ENCODE data around the gene GPR65. TPM values are rescaled to one million over a fixed set of nuclear protein-coding genes. Genes with fewer than 3 reads are reported as not detected.

GPR65 gene
- total RNA-seq, 1 experiment from 2014 or later, result not detected

DNA sequence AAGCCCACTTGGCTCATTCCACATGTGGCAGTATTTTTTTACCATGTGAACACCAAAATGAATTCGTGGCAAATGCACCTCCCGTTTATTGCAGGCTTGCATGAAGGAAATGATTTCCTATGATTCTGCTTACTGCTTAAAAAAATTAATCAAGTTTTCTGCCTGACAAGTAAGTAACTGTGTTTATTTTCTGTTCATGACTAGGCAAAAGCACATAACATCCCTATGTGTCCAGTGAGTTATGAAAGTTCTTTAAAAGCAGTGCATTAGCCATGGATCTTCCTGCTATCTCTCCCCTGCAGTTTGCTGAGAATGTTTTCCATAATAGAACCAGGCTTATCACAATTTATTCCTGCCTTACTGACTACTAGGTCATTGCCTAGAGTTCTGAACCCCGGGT is 20.4 kb downstream of the GPR65 start:
- intact Hi-C loops (cut with micrococcal nuclease; ENCODE audit: unreplicated experiment), result no loop called here
- ChIA-PET POLR2A (ENCODE audit: low non-redundant PET) (no interaction called here), CTCF (no interaction called here)
- Histone ChIP-seq H3K36me3 (ENCODE audit: insufficient read depth, low read length, poor library complexity, severe bottlenecking) (no peaks in the 10 kb centered on the region), H3K27ac (ENCODE audit: low read depth, low read length, poor library complexity, severe bottlenecking) (no peak overlapping the region), H3K4me1 (ENCODE audit: insufficient read depth, low read length, poor library complexity, severe bottlenecking) (no peaks in the 10 kb centered on the region), H3K4me3 (ENCODE audit: low read depth, low read length, poor library complexity, severe bottlenecking) (no peak overlapping the region), H3K27me3 (replicated peaks; ENCODE audit: insufficient read depth, low read depth, low read length, poor library complexity) (peaks cover 17% of the 10 kb centered on the region), H3K9me3 (ENCODE audit: low read depth, low read length, poor library complexity, severe bottlenecking) (no peaks in the 10 kb centered on the region)
- TF ChIP-seq, protein P1, sequence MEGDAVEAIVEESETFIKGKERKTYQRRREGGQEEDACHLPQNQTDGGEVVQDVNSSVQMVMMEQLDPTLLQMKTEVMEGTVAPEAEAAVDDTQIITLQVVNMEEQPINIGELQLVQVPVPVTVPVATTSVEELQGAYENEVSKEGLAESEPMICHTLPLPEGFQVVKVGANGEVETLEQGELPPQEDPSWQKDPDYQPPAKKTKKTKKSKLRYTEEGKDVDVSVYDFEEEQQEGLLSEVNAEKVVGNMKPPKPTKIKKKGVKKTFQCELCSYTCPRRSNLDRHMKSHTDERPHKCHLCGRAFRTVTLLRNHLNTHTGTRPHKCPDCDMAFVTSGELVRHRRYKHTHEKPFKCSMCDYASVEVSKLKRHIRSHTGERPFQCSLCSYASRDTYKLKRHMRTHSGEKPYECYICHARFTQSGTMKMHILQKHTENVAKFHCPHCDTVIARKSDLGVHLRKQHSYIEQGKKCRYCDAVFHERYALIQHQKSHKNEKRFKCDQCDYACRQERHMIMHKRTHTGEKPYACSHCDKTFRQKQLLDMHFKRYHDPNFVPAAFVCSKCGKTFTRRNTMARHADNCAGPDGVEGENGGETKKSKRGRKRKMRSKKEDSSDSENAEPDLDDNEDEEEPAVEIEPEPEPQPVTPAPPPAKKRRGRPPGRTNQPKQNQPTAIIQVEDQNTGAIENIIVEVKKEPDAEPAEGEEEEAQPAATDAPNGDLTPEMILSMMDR (conservative IDR thresholded peaks at IDR 0.05; ENCODE audit: low read depth, low read length), result no peak
- TF ChIP-seq EZH2 (IDR thresholded peaks at IDR 0.05; ENCODE audit: borderline replicate concordance, low read depth, low read length, poor library complexity, severe bottlenecking), result no peak
- DNase-seq (ENCODE audit: low spot score), result no peak
- no TSS peak for BruUV-seq (replicated peaks)

DNA sequence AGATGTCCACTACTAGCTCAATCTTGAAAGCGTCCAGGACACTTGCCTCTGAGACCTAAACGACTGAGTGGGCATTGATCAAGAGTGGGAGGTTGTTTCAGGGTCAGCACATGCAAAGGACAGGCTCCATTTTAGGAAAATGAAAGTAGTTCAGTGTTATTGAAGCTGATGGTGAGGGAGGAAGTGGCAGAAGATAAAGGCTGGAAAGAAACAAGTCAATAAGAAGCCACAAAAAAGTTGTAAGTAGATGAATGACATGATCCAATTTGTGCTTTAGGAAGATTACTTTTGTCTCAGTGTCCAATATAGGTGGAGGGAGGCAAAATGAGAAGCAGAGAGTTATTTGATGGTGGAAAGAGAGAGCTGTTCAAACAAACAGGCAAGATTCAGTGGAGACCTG is 22.0 kb downstream of the GPR65 start:
- ChIA-PET CTCF (no interaction called here), POLR2A (ENCODE audit: low non-redundant PET) (no interaction called here)
- Histone ChIP-seq H3K27ac (ENCODE audit: low read depth, low read length, poor library complexity, severe bottlenecking) (no peak overlapping the region), H3K4me3 (ENCODE audit: low read depth, low read length, poor library complexity, severe bottlenecking) (no peak overlapping the region), H3K27me3 (replicated peaks; ENCODE audit: insufficient read depth, low read depth, low read length, poor library complexity) (peaks cover 17% of the 10 kb centered on the region), H3K9me3 (ENCODE audit: low read depth, low read length, poor library complexity, severe bottlenecking) (no peaks in the 10 kb centered on the region), H3K36me3 (ENCODE audit: insufficient read depth, low read length, poor library complexity, severe bottlenecking) (no peaks in the 10 kb centered on the region), H3K4me1 (ENCODE audit: insufficient read depth, low read length, poor library complexity, severe bottlenecking) (no peaks in the 10 kb centered on the region)
- no peak for TF ChIP-seq EZH2 (IDR thresholded peaks at IDR 0.05; ENCODE audit: borderline replicate concordance, low read depth, low read length, poor library complexity, severe bottlenecking)
- TF ChIP-seq, protein P1 (conservative IDR thresholded peaks at IDR 0.05; ENCODE audit: low read depth, low read length), result no peak
- DNase-seq (ENCODE audit: low spot score), result no peak
- intact Hi-C loops (cut with micrococcal nuclease; ENCODE audit: unreplicated experiment), result no loop called here
- BruUV-seq (replicated peaks), result no TSS peak

DNA sequence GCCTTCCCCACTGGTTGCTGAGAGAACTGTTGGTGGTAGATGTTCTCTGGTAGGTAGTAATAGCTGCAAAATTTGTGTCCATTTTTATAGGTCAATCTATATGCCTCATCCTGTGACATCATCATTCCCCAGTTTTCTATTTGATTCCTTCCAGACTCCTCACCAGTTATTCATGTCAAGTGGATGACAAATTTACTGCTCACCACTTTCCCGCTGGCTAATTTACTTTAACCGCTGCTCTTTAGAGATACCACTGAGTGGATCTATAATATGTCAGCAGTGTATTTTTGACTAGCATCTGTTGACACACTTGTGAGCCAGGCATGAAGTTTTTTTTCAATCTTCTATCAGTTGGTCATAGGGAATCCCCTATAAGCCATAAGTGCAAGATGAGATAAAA is 24.6 kb downstream of the GPR65 start:
- no peak overlapping the region for H3K27ac ChIP-seq (ENCODE audit: low read depth, low read length, poor library complexity, severe bottlenecking)
- no peak overlapping the region for H3K4me3 ChIP-seq (ENCODE audit: low read depth, low read length, poor library complexity, severe bottlenecking)
- no peak for DNase-seq (ENCODE audit: low spot score)
- no peaks in the 10 kb centered on the region for H3K36me3 ChIP-seq (ENCODE audit: insufficient read depth, low read length, poor library complexity, severe bottlenecking)
- ChIA-PET CTCF (no interaction called here), POLR2A (ENCODE audit: low non-redundant PET) (no interaction called here)
- TF ChIP-seq, protein P1 (conservative IDR thresholded peaks at IDR 0.05; ENCODE audit: low read depth, low read length), result no peak
- TF ChIP-seq EZH2 (IDR thresholded peaks at IDR 0.05; ENCODE audit: borderline replicate concordance, low read depth, low read length, poor library complexity, severe bottlenecking), result no peak
- H3K27me3 ChIP-seq (replicated peaks; ENCODE audit: insufficient read depth, low read depth, low read length, poor library complexity), result peaks cover 17% of the 10 kb centered on the region
- no peaks in the 10 kb centered on the region for H3K9me3 ChIP-seq (ENCODE audit: low read depth, low read length, poor library complexity, severe bottlenecking)
- no peaks in the 10 kb centered on the region for H3K4me1 ChIP-seq (ENCODE audit: insufficient read depth, low read length, poor library complexity, severe bottlenecking)
- no TSS peak for BruUV-seq (replicated peaks)
- intact Hi-C loops (cut with micrococcal nuclease; ENCODE audit: unreplicated experiment), result no loop called here

Measured in A673 (cell line).